GM21381 (cell line): ENCODE data around the gene LLGL1.

Source experiments
- ATAC-seq: cut with Tn5 transposase; IDR thresholded peaks from one replicate; pipeline ENCODE4 v1.9.1; 2021; ENCODE audit warnings: mild to moderate bottlenecking, moderate library complexity; ENCODE audit not compliant: unreplicated experiment

Gene LLGL1

GRCh38 chr17:18225121-18225641, at the start of gene LLGL1:
LLGL1 (plus strand) TSS chr17:18225635; CDS start chr17:18225683, 48 bp downstream.
- peak; percentile 83 for ATAC-seq

- ATAC-seq: no peak
Measured at GRCh38 chr17:18176176-18176575, 49.3 kb upstream of the LLGL1 start.

- no peak for ATAC-seq
Measured at GRCh38 chr17:18177133-18177532, 48.3 kb upstream of the LLGL1 start.

- ATAC-seq: no peak
Measured at GRCh38 chr17:18177722-18178121, 47.7 kb upstream of the LLGL1 start.

- ATAC-seq: no peak
Measured at GRCh38 chr17:18179196-18179595, 46.2 kb upstream of the LLGL1 start.

GRCh38 chr17:18179804-18180203, 45.6 kb upstream of the LLGL1 start:
- ATAC-seq: no peak

- ATAC-seq: no peak
Measured at GRCh38 chr17:18181358-18181757, 44.1 kb upstream of the LLGL1 start.

GRCh38 chr17:18182110-18182977, 43.1 kb upstream of the LLGL1 start:
- ATAC-seq: no peak

- ATAC-seq: peak; percentile 40
Measured at GRCh38 chr17:18182978-18183333, 42.5 kb upstream of the LLGL1 start.

- peak; percentile 72 for ATAC-seq
Measured at GRCh38 chr17:18183334-18184142, 41.9 kb upstream of the LLGL1 start, which contains the start of gene ALKBH5. ALKBH5 (plus strand) TSS chr17:18183828; CDS start chr17:18184244, 416 bp downstream.

- ATAC-seq: peak; percentile 3
Measured at GRCh38 chr17:18184143-18185031, 41.0 kb upstream of the LLGL1 start.

- no peak for ATAC-seq
Measured at GRCh38 chr17:18185391-18185790, 40.0 kb upstream of the LLGL1 start.

GRCh38 chr17:18185832-18186626, 39.4 kb upstream of the LLGL1 start:
- ATAC-seq: no peak

- no peak for ATAC-seq
Measured at GRCh38 chr17:18186627-18186982, 38.8 kb upstream of the LLGL1 start.

- ATAC-seq: no peak
Measured at GRCh38 chr17:18187226-18187625, 38.2 kb upstream of the LLGL1 start.

GRCh38 chr17:18187821-18188761, 37.3 kb upstream of the LLGL1 start:
- no peak for ATAC-seq

- no peak for ATAC-seq
Measured at GRCh38 chr17:18190628-18191235, 34.7 kb upstream of the LLGL1 start.

GRCh38 chr17:18191236-18191667, 34.2 kb upstream of the LLGL1 start:
- no peak for ATAC-seq
